Activated naive CD4-positive, alpha-beta T cell treated with anti-CD3 and anti-CD28 coated beads, Interleukin-2, amount 10 ng/mL, durations not matched to agents 7 days and 5 days (primary cell): ENCODE data around the gene ADCY2.

ENCODE experiments used
- CTCF ChIA-PET: fragments of 350-600 bp; sonication (Branson Sonifier 250); formaldehyde crosslinking; loops from one replicate; lab custom pipeline; 2021; ENCODE audit warnings: antibody characterized with exemption; lab: Charles Lee
- DNase-seq: peaks from one replicate; pipeline ENCODE4 v3.0.0-alpha.2; 2020
- H3K27ac Mint-ChIP-seq: one replicate; pipeline ENCODE4 v1.8.0; 2021; ENCODE audit warnings: mild to moderate bottlenecking, moderate library complexity, mixed read lengths
- H3K27me3 Mint-ChIP-seq: one replicate; pipeline ENCODE4 v1.8.0; 2021; ENCODE audit warnings: mild to moderate bottlenecking, mixed read lengths
- H3K36me3 Mint-ChIP-seq: one replicate; pipeline ENCODE4 v1.8.0; 2021; ENCODE audit warnings: mixed read lengths
- H3K4me1 Mint-ChIP-seq: one replicate; pipeline ENCODE4 v1.8.0; 2021; ENCODE audit warnings: mixed read lengths
- H3K4me3 Mint-ChIP-seq: one replicate; pipeline ENCODE4 v1.8.0; 2021; ENCODE audit warnings: mild to moderate bottlenecking, moderate library complexity, mixed read lengths
- H3K9me3 Mint-ChIP-seq: one replicate; pipeline ENCODE4 v1.8.0; 2021; ENCODE audit warnings: mixed read lengths

ADCY2 gene

GRCh38 chr5:7850395-7851239 lies 454.7 kb downstream of the ADCY2 start, which contains the start of gene CFAP90:
CFAP90 (minus strand) TSS chr5:7851133; CDS start chr5:7851021, 112 bp downstream.
- Mint-ChIP-seq H3K36me3 (no peaks in the 10 kb centered on the region), H3K4me1 (peaks cover 24% of the 10 kb centered on the region), H3K27ac (no peak within 1 kb of the TSS), H3K4me3 (peak within 1 kb of the TSS; percentile 52), H3K9me3 (peaks cover 2% of the 10 kb centered on the region), H3K27me3 (peaks cover 56% of the 10 kb centered on the region)
- peak; percentile 45 for DNase-seq
- CTCF ChIA-PET = interaction anchor here (0.7 kb wide), 1 partner anchor 35 kb away, joined by 3 read pairs; no protein-coding TSS in a partner anchor

GRCh38 chr5:7851240-7851592 lies 455.3 kb downstream of the ADCY2 start:
- Mint-ChIP-seq H3K4me1 (peaks cover 24% of the 10 kb centered on the region), H3K36me3 (no peaks in the 10 kb centered on the region), H3K27ac (no peak overlapping the region), H3K9me3 (peaks cover 2% of the 10 kb centered on the region), H3K27me3 (peaks cover 59% of the 10 kb centered on the region), H3K4me3 (peak overlapping the region; percentile 39)
- CTCF ChIA-PET = interaction anchor here (0.7 kb wide), 1 partner anchor 36 kb away, joined by 3 read pairs; no protein-coding TSS in a partner anchor
- DNase-seq = no peak

- Mint-ChIP-seq H3K4me1 (peaks cover 24% of the 10 kb centered on the region), H3K4me3 (no peak overlapping the region), H3K27ac (no peak overlapping the region), H3K36me3 (no peaks in the 10 kb centered on the region), H3K27me3 (peaks cover 57% of the 10 kb centered on the region), H3K9me3 (peaks cover 2% of the 10 kb centered on the region)
- CTCF ChIA-PET = interaction anchor here (0.7 kb wide), 1 partner anchor 36 kb away, joined by 3 read pairs; no protein-coding TSS in a partner anchor
- peak; percentile 42 for DNase-seq
Observed at GRCh38 chr5:7851617-7852289, 455.8 kb downstream of the ADCY2 start.

- DNase-seq = no peak
- no peaks in the 10 kb centered on the region for H3K36me3 Mint-ChIP-seq
- peak overlapping the region; percentile 17 for H3K27ac Mint-ChIP-seq
- peaks cover 2% of the 10 kb centered on the region for H3K9me3 Mint-ChIP-seq
- CTCF ChIA-PET = no interaction called here
- H3K4me3 Mint-ChIP-seq = no peak overlapping the region
- peaks cover 54% of the 10 kb centered on the region for H3K27me3 Mint-ChIP-seq
- peaks cover 28% of the 10 kb centered on the region for H3K4me1 Mint-ChIP-seq
Observed at GRCh38 chr5:7852542-7852941, 456.6 kb downstream of the ADCY2 start.

- peaks cover 33% of the 10 kb centered on the region for H3K4me1 Mint-ChIP-seq
- CTCF ChIA-PET = no interaction called here
- DNase-seq = no peak
- peaks cover 49% of the 10 kb centered on the region for H3K27me3 Mint-ChIP-seq
- H3K9me3 Mint-ChIP-seq = peaks cover 2% of the 10 kb centered on the region
- H3K4me3 Mint-ChIP-seq = no peak overlapping the region
- H3K27ac Mint-ChIP-seq = no peak overlapping the region
- H3K36me3 Mint-ChIP-seq = no peaks in the 10 kb centered on the region
Observed at GRCh38 chr5:7852988-7853387, 457.1 kb downstream of the ADCY2 start.

GRCh38 chr5:7855611-7856010 lies 459.7 kb downstream of the ADCY2 start:
- no peak overlapping the region for H3K27ac Mint-ChIP-seq
- DNase-seq = no peak
- peaks cover 38% of the 10 kb centered on the region for H3K4me1 Mint-ChIP-seq
- peaks cover 16% of the 10 kb centered on the region for H3K36me3 Mint-ChIP-seq
- H3K27me3 Mint-ChIP-seq = peaks cover 25% of the 10 kb centered on the region
- peaks cover 2% of the 10 kb centered on the region for H3K9me3 Mint-ChIP-seq
- CTCF ChIA-PET = interaction anchor here (0.8 to 4.7 kb wide), 4 partner anchors 13 to 51 kb away, joined by 3 to 28 read pairs (median 4); partner anchors contain the start of genes FASTKD3 and MTRR
- H3K4me3 Mint-ChIP-seq = no peak overlapping the region

GRCh38 chr5:7856855-7857254 lies 460.9 kb downstream of the ADCY2 start:
- Mint-ChIP-seq H3K27ac (no peak overlapping the region), H3K4me3 (no peak overlapping the region), H3K27me3 (peaks cover 15% of the 10 kb centered on the region), H3K36me3 (peaks cover 24% of the 10 kb centered on the region), H3K9me3 (peaks cover 2% of the 10 kb centered on the region), H3K4me1 (peaks cover 30% of the 10 kb centered on the region)
- peak; percentile 64 for DNase-seq
- CTCF ChIA-PET = interaction anchor here (1.0 to 4.7 kb wide), 6 partner anchors 11 to 1090 kb away, joined by 3 to 28 read pairs (median 5); partner anchors contain the start of genes FASTKD3 and MTRR

GRCh38 chr5:7857361-7857760 lies 461.4 kb downstream of the ADCY2 start:
- Mint-ChIP-seq H3K27me3 (peaks cover 10% of the 10 kb centered on the region), H3K27ac (no peak overlapping the region), H3K4me1 (peaks cover 25% of the 10 kb centered on the region), H3K36me3 (peaks cover 26% of the 10 kb centered on the region), H3K9me3 (peaks cover 2% of the 10 kb centered on the region), H3K4me3 (peak overlapping the region; percentile 7)
- no peak for DNase-seq
- CTCF ChIA-PET = interaction anchor here (1.0 to 4.7 kb wide), 7 partner anchors 11 to 1096 kb away, joined by 3 to 28 read pairs (median 4); partner anchors contain the start of genes FASTKD3 and MTRR

GRCh38 chr5:7857926-7858632 lies 462.1 kb downstream of the ADCY2 start:
- CTCF ChIA-PET = interaction anchor here (0.8 to 4.7 kb wide), 9 partner anchors 10 to 1097 kb away, joined by 3 to 28 read pairs (median 4); partner anchors contain the start of genes FASTKD3 and MTRR
- peak overlapping the region; percentile 3 for H3K4me3 Mint-ChIP-seq

GRCh38 chr5:7866196-7866595 lies 470.3 kb downstream of the ADCY2 start:
- H3K27ac Mint-ChIP-seq = no peak overlapping the region
- peaks cover 41% of the 10 kb centered on the region for H3K4me1 Mint-ChIP-seq
- no peaks in the 10 kb centered on the region for H3K27me3 Mint-ChIP-seq
- CTCF ChIA-PET = interaction anchor here (1.4 kb wide), 1 partner anchor 15 kb away, joined by 3 read pairs; no protein-coding TSS in a partner anchor
- DNase-seq = no peak
- H3K4me3 Mint-ChIP-seq = no peak overlapping the region
- no peaks in the 10 kb centered on the region for H3K9me3 Mint-ChIP-seq
- peaks cover 38% of the 10 kb centered on the region for H3K36me3 Mint-ChIP-seq

More at GRCh38 chr5:7857926-7858632, 462.1 kb downstream of the ADCY2 start:
- Mint-ChIP-seq H3K4me1 (peaks cover 21% of the 10 kb centered on the region), H3K36me3 (peaks cover 27% of the 10 kb centered on the region), H3K27ac (peak overlapping the region; percentile 75), H3K27me3 (peaks cover 9% of the 10 kb centered on the region), H3K9me3 (peaks cover 2% of the 10 kb centered on the region)
- no peak for DNase-seq

- Mint-ChIP-seq H3K9me3 (no peaks in the 10 kb centered on the region), H3K36me3 (peaks cover 38% of the 10 kb centered on the region), H3K27me3 (no peaks in the 10 kb centered on the region), H3K4me1 (peaks cover 52% of the 10 kb centered on the region), H3K27ac (no peak overlapping the region), H3K4me3 (peak overlapping the region; percentile 86)
- no peak for DNase-seq
- CTCF ChIA-PET = interaction anchor here (1.4 to 3.6 kb wide), 2 partner anchors 9 to 14 kb away, joined by 3 to 28 read pairs; no protein-coding TSS in a partner anchor
Observed at GRCh38 chr5:7867260-7867659, 471.3 kb downstream of the ADCY2 start.

- Mint-ChIP-seq H3K36me3 (peaks cover 36% of the 10 kb centered on the region), H3K4me1 (peaks cover 63% of the 10 kb centered on the region), H3K27ac (peak overlapping the region; percentile 81), H3K27me3 (no peaks in the 10 kb centered on the region), H3K4me3 (peak overlapping the region; percentile 86), H3K9me3 (no peaks in the 10 kb centered on the region)
- no peak for DNase-seq
- CTCF ChIA-PET = interaction anchor here (1.7 to 3.6 kb wide), 2 partner anchors 10 to 19 kb away, joined by 6 to 28 read pairs; no protein-coding TSS in a partner anchor
Observed at GRCh38 chr5:7868427-7868772, 472.5 kb downstream of the ADCY2 start.

- Mint-ChIP-seq H3K4me3 (peak within 1 kb of the TSS; percentile 86), H3K9me3 (no peaks in the 10 kb centered on the region), H3K27ac (peak within 1 kb of the TSS; percentile 92), H3K27me3 (no peaks in the 10 kb centered on the region), H3K4me1 (peaks cover 68% of the 10 kb centered on the region), H3K36me3 (peaks cover 37% of the 10 kb centered on the region)
- CTCF ChIA-PET = interaction anchor here (1.7 to 3.6 kb wide), 2 partner anchors 11 to 18 kb away, joined by 6 to 28 read pairs; no protein-coding TSS in a partner anchor
- peak; percentile 94 for DNase-seq
Observed at GRCh38 chr5:7868773-7869473, 473.0 kb downstream of the ADCY2 start, which contains the start of the genes FASTKD3 and MTRR. FASTKD3 (minus strand) TSS chr5:7869031; CDS start chr5:7868083, 948 bp downstream. MTRR (plus strand) TSS chr5:7869148; CDS start chr5:7870795, 1,647 bp downstream.
